HG03108 (cell line): ENCODE results near the gene CUX1.
"Not testable (repeated sequence)": the region's sequence is repeated elsewhere in the genome, so short reads cannot be mapped to it uniquely, and the experiment has no call there.

Experiments
- ATAC-seq: cut with Tn5 transposase; IDR thresholded peaks from one replicate; pipeline ENCODE4 v1.9.1; 2021; ENCODE audit warnings: moderate library complexity; ENCODE audit not compliant: unreplicated experiment

Gene CUX1

DNA sequence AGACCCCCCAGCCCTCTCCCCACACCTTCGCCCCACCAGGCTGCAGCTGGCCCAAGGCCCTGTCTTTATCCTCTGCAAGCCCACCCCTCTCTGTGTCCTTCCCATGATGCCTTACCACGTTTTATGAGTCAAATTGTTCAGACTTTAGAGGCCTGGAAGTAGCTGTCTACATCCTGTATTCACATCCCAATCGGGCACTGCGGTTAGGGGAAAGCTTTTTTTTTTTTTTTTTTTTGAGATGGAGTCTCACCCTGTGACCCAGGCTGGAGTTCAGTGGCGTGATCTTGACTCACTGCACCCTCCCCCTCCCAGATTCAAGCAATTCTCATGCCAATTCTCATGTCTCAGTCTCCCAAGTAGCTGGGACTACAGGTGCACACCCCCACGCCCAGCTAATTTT is 347.7 kb downstream of the CUX1 start:
- no peak for ATAC-seq

DNA sequence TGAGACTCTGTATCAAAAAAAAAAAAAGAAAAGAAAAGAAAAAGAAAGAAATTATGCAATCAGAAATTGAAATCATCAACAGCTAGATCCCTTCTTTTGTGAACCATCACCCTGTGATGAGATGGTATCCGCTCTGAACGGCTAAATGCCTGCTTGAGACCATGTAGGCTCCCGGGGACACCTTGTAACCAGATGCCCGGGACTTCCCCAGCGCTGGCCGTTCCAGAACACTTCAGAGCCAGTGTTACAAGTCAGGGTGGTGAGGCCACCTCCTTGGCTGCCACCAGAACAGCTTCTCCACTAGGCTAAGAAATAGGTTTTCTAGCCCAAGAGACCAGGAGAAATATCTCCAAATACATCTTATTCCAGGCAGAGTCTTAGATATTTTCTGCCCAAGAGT is 349.8 kb downstream of the CUX1 start:
- no peak for ATAC-seq

DNA sequence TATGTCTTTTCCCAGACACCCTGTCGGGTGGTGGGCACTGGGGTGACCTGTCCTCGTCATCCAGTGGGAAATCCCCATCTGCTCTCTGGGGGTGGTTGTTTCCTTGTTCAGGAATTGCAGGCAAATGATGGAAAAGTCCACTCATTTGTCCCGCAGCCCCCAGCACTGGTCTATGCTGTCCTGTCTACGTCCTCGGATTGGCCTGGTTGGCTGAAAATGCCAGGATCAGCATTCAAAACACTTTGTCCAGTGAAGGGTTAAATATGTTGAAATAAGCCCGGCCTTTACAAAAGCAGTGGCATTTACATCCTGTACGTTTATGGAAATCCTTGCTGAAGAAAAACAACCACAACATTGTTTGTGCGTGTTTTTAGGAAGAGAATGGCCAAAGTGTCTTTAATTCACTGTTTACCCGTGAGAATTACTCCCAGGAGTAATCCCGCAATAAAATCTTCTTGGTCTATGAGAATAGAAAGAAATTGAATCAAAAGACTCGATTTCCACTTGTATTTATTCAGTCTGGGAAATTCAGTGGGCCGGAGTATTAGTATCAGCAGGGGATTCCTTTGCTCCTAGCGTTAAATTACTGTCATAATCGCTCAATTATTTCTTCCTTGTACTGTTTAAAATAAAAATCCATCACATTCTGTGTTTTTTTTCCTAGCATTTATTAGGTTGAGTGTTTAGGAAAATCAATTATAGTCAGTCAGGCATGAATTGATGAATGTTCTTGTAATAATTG is 352.4 kb downstream of the CUX1 start:
- no peak for ATAC-seq

DNA sequence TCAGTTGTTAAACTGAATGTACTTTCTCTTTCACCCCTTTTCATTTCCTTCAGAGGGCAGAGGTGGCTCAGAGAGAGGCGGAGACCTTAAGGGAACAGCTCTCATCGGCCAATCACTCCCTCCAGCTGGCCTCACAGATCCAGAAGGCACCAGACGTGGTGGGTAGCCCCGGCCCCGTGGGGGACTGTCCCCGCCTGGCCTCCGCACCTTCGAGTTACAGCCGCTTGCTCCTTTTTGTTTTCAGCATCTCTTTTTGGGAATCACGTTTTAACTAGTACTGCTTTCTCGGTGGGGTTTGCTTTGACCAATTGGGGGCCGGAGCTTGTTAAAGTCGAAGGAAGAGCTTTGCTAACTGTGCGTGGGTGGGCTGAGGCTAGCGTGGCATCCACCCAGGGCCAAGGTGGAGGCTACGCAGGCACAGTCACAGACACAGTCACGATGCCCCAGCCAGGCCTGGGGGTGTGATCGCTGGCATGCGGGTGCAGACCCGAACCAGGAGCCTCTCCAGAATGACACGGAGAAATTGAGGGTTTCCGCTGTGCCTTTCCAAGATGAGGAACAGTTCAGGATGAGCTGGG is 353.1 kb downstream of the CUX1 start:
- ATAC-seq: no peak

DNA sequence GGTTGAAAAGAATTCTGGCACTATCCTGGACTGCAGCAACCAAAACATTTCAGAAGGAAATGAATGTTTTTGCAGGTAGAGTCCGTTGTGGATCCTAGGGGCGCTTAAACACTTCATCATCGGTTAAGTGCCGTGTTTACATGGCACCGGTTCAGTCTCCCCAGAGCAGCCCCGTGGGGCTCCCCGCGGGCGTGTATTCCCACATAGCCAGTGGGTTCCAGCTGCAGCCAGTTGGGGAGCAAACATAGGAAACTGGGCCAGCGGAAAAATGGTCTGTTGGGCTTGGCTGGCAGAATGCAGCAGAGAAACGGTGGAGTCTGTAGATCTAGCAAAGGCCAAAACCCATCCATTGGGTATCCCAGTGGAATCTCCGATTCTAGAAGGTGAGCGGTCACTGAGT is 356.2 kb downstream of the CUX1 start:
- no peak for ATAC-seq

DNA sequence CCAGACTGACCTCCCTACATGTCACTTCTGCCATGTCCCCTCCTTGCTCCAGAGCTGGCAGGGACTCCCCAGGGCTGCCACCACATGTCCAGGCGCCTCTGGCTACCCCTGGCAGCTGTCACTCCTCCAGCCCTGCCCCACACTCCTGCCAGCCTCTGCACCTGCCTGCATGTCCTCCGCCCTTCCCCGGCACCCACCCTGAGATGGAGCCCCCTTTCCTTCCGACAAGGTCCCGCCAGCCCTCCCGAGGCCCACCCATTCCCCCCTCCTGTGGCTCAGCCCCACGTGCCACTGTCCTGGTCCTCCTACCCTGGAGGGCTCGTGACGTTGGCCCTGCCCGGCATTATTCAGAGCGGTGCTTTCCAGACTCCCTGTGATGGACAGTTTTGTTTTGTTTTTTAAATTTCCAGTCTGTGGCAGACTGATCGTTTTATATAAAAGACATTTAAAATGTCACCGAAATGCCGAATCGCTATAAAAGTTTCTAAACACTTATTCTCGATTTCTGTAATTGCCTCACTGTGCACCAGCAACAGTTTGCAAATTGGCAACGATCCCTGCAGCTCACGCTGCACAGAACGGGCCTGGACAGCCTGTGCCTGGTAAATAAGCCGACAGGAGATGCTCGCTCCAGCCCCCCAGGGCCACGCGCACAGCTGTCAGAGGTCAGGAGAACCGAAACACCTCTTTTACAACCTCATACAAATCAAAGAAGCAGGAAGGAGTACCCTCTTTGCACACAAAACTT is 358.2 kb downstream of the CUX1 start:
- no peak for ATAC-seq

DNA sequence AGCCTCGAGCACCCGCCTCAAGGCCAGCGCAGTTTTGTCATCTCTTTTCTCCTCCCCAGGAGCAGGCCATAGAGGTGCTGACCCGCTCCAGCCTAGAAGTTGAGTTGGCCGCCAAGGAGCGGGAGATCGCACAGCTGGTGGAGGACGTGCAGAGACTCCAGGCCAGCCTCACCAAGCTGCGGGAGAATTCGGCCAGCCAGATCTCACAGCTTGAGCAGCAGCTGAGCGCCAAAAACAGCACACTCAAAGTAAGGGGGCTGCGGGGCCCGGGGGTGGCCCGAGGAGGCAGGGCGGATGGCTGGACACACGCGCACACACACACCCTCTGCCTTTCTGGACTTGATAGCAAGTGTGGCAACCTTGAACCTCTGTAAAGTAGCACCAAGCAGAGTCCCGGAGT is 361.0 kb downstream of the CUX1 start:
- no peak for ATAC-seq

DNA sequence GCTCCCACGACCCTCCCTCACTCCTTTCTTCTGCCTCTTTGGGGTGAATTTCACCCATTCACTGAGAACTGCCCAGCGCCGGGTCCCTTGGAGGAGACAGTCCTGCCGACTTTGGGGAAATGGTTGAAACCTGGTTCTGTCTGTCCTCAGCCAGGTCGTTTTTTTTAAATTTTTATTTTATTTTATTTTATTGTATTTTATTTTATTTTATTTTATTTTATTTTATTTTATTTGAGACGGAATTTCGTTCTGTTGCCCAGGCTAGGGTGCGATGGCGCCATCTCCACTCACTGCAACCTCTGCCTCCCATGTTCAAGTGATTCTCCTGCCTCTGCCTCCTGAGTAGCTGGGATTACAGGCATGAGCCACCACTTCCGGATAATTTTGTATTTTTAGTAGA is 363.3 kb downstream of the CUX1 start:
- ATAC-seq: no peak

DNA sequence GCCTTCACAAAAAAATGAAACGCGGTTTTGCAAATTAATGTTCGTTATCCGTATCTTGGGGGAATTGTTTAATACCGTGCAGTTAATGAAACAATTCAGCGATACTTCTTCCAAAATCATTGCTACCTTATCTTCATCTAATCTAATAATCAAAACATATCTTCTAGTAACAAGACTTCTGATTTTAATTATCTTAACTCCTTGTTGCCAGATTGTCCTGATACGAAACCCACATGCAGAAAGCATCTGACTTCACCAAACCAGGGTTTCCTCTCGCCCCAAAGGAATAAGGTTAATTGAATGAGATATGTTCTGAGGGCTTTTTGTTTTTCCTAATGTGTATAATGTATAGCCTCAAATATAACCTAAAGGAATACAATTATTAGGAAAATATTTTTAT is 364.1 kb downstream of the CUX1 start:
- no peak for ATAC-seq

DNA sequence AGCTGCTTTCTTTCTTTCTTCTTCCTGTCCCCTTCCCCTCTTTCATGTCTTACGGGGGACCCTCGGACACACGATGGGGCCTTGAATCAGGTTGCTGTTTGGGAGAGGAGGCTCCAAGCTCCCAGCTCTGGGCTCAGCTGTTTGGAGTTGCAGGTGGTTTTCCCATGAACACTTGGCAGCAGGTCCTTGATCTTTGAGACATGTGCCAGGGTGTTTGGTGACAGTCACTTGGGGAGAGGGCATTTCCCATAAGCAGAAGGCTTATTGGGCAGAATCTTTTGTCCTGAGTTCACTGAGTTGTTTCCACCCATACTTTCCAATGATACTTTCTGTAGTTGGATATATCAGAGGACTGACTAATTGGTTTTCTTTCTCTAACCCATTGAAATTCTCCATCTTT is 364.6 kb downstream of the CUX1 start:
- no peak for ATAC-seq

DNA sequence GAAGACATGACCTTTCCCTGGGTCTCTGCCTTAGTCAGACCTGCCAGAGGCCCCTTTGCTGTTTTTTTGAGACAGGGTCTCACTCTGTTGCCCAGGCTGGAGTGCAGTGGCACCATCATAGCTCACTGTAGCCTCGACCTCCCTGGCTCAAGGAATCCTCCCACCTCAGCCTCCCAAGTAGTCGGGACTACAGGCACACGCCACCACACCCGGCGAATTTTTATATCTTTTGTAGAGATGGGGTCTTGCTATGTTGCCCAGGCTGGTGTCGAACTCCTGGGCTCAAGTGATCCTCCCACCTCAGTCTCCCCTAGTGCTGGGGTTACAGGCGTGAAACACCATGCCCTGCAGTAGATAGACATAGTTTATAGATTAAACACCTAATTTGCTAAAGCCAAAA is 366.4 kb downstream of the CUX1 start:
- not testable (repeated sequence) for ATAC-seq

DNA sequence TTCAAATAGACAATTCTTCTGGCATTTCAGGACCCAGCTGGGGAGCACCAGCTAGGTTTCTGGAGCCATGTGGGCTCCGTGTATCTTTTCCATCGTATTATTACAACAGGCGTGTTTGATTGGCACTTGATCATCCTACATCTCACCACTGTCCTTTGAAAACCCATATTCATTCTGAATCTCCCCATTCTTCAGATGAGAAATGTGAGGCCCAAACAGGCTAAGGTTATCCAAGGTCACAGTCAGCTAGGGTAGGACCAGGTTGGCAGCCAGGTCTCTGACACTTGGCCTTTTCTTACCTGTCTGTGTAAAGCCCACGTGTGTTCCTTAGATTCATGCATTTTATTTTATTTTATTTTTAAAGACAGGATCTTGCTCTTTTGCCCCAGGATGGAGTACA is 366.9 kb downstream of the CUX1 start:
- ATAC-seq: no peak

DNA sequence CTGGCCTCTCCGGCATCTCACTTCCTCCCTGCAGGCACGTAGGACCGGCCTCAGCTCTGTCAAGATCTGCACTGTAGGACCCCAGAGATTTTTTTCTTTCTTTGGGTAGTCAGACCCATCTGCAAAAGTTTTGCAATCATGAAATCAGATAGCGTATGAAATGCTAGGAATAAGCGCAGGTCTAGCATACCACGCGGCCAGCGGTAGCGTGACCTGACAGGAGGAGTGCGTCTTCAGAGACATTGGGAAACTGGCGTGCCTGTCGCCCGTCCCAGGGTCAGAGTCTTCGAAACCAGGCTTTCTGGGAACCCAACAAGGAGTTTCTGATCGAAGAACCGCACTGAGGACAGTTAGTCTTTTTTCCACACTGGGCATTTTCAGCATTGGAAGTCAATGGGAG is 368.4 kb downstream of the CUX1 start:
- no peak for ATAC-seq

DNA sequence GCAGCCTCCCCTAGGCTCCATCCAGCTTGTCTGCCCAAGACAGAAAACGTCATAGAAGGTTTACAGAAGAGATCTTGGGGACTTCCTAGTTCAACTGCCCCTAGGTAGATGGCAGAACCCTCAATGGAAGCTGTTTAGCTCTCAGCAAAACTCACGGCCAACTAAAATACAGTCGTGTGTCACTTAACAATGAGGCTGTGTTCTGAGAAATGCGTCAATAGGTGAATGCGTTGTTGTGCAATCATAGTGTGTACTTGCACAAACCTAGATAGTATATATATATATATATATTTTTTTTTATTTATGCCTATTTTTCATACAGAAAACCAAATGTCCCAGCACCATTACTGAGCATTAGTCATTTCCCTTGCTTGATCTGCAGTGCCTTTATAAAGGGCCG is 368.9 kb downstream of the CUX1 start:
- ATAC-seq: no peak

DNA sequence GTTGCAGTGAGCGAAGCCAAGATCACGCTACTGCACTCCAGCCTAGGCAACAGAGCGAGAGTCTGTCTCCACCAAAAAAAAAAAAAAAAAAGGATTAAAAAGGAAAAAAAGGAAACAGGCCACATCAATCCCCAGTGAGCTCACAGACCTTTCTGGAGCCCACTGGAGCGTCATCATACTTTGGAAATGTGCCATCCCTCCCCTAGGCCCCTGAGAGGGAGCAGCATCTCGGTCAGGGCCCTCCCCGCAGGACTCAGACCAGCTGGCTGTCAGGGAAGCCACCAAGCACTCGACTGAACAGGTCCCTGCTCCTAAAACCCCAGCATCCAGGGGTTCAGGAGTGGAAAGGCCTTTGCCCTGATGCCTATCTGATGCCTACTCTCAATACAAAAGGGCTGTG is 371.3 kb downstream of the CUX1 start:
- no peak for ATAC-seq

DNA sequence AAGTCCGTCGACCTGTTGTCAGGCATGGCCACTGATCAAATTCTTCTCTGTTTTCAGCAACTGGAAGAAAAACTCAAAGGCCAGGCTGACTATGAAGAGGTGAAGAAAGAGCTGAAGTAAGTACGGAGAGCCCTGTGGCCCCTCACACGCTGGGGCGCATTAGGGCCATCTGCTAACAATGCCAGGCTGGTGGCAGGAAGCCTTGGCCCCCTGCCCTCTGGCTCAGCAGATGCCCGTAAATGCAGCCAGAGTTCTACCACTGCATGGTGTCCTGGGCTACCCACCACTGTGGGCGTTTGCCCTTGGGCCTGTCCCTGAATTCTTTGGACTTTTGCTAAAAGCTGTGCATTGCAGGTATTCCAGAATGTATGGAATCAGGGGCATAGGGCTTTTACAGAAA is 372.3 kb downstream of the CUX1 start:
- ATAC-seq: no peak

DNA sequence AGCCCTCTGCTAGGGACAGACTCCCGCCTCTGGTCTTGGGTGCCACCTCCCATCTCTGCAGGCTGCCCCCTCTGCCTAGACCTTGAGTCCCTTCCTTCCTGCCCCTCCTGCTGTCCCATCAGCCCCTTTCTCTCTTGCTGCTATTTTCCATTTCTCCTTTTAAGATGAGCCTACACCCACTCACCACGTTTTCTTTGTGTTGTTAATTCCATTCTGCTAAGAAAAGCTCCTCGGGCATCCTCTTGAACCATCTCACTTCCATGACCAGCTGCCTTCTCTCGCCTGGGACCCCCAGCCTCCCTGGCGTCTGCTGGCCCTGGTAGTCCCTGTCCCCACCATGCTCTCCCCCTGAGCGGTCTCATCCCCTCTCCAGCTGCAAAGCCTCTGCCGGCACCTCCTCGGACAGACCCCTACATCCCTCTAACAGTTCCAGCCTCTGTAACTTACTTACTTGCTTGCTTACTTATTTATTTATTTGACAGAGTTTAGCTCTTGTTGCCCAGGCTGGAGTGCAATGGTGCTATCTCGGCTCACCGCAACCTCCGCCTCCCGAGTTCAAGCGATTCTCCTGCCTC is 373.4 kb downstream of the CUX1 start:
- ATAC-seq: no peak

DNA sequence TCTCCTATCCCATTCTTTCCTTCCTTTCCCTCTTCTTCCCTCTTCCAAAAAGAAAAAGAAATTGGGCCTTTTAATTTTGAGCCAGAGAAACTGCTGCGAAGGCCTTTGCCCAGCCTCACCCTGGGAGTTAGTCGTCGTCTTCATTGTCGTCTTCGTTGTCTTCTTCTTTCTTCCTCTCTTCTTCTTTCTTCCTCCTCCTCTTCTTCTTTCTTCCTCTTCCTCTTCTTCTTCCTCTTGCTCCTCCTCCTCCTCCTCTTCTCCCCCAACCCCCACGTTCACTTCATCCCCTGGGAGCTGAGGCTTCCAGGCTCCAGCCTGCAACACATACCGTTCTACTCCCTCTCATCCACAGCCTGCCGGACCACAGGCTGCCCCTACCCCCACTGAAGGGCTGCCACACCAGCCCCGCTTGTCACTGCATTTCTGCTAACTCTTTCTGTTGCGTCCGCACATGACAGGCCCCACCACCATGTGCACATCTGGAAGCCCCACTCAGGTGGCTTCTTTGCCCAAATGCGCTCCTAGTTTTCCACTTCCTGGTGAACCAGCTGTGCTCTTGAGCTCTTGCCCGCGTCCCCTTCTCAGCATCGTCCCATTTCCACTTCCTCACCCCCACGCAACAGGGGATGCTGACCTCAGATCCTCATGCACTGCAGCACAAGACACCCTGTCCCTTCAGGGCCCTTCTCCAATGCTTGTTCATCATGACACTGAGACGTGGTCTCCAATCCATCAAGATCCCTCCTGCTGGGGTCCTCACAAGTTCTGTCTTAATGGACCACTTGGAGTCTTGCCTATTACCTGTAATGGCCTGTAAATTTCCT is 374.3 kb downstream of the CUX1 start:
- ATAC-seq: no peak

DNA sequence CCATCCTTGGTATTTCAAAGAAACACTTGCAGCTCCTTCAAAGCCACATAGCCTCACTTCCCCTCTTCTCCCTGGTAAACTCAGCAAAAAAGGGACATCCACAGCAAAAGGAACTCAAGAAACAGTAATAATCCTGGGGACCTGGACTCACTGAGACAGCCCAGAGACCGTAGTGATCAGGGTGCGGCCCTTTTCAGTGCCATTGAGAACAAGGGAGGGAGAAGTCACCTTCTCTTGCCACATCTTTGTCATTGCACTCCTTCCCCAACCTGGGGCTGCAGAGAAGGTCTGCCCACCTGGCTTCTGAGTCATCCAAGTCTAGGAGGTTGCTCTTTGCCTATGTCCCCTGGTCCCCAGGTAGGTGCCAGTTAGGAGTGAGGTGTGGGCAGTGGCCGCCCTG is 375.4 kb downstream of the CUX1 start:
- ATAC-seq: no peak

DNA sequence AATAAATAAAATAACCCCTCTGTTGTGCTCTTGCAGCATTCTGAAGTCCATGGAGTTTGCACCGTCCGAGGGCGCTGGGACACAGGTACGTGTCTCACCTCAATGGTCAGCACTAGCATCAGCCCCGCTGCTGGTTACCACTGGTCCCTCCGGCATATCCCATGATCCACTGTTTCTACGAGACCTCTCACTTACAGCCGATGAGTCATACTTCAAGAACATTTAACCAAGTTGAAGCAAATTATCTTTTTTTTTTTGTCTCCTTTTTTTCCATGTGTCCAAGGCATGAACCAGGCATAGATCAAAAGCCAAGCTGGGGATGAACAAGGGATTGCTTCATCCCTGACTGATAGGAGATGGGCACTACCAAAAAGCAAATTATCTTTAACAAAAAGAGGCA is 376.4 kb downstream of the CUX1 start:
- ATAC-seq: no peak

DNA sequence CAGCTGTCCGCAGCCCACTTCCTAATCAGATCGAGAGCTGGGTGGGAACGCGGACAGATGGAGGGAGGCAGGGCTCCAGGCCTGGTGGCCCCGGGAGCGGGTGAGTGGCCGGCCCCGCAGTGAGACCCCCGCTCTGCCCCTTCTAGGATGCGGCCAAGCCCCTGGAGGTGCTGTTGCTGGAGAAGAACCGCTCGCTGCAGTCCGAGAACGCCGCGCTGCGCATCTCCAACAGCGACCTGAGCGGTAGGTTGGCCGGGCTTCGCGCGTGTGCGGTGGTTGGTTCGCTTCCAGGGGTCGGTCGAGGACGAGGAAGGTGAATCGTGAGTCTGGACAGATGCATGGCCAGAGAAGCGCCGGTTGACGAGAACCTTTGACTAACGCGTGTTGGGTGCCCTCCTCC is 377.9 kb downstream of the CUX1 start:
- no peak for ATAC-seq
